Prostate gland (tissue), 2 donors: Measurements from ENCODE around the gene ZKSCAN2.

Experiments
- POLR2A ChIP-seq: fragments of 450-650 bp; IDR thresholded peaks from one replicate; pipeline ENCODE4 v1.6.1; 2016; ENCODE audit warnings: antibody characterized with exemption, mild to moderate bottlenecking
- POLR2AphosphoS5 ChIP-seq: sonication (generic); formaldehyde crosslinking; IDR thresholded peaks from one replicate; pipeline ENCODE4 v1.6.1; 2017; ENCODE audit warnings: antibody characterized with exemption
- TF ChIP-seq, protein P1 (sequence below), 4 experiments: fragments of 200-600 bp in 2 of 4; fragments of 450-650 bp in 2 of 4; sonication (generic) in 2 of 4; IDR thresholded peaks; 1 replicate in 3 of 4; 2 replicates in 1 of 4; pipeline ENCODE4 v1.5.1; 2016 to 2019; ENCODE audit warnings: antibody characterized with exemption in 4 of 4, mild to moderate bottlenecking in 2 of 4, moderate library complexity in 2 of 4

DNA sequence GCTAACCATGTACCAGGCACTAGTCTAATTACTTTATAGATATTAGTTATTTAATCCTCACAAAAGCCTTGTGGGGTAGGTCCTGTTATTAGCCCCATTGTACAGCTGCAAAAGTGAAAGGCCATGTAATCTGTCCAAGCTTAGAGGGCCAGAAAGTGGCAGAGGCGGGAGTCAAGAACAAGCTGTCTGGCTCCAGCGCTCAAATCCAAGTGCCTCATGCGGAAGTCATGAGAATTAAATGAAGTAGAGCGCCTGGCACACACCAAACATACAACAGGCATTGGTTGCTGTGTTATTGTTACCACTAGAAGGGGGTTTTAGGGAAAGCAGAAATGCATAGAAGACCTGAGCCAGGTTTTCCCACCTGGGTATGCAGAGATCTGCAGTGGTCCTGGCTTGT, 39.7 kb downstream of the ZKSCAN2 start:
- TF ChIP-seq, protein P1, sequence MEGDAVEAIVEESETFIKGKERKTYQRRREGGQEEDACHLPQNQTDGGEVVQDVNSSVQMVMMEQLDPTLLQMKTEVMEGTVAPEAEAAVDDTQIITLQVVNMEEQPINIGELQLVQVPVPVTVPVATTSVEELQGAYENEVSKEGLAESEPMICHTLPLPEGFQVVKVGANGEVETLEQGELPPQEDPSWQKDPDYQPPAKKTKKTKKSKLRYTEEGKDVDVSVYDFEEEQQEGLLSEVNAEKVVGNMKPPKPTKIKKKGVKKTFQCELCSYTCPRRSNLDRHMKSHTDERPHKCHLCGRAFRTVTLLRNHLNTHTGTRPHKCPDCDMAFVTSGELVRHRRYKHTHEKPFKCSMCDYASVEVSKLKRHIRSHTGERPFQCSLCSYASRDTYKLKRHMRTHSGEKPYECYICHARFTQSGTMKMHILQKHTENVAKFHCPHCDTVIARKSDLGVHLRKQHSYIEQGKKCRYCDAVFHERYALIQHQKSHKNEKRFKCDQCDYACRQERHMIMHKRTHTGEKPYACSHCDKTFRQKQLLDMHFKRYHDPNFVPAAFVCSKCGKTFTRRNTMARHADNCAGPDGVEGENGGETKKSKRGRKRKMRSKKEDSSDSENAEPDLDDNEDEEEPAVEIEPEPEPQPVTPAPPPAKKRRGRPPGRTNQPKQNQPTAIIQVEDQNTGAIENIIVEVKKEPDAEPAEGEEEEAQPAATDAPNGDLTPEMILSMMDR (IDR thresholded peaks at IDR 0.05): no peak
- TF ChIP-seq POLR2A: no peak
- TF ChIP-seq POLR2AphosphoS5: no peak
